Neural progenitor cell (in vitro differentiated cells): ENCODE measurements around the gene NDRG2. TPM values are rescaled to one million over a fixed set of nuclear protein-coding genes. Genes with fewer than 3 reads are reported as not detected.

Experiments
- DNase-seq: peaks from one replicate; pipeline ENCODE4 v3.0.0-alpha.2; 2016; ENCODE audit warnings: low spot score
- H2AFZ ChIP-seq: fragments of 200-600 bp; sonication (generic); replicated peaks from 2 replicates; pipeline ENCODE4 v1.6.1; 2016; ENCODE audit warnings: antibody characterized with exemption
- H3F3A ChIP-seq: fragments of 200-600 bp; sonication (generic); 2 replicates; pipeline ENCODE4 v1.6.1; 2016; ENCODE audit warnings: antibody characterized with exemption, low read depth
- H3K27ac ChIP-seq: fragments of 200-600 bp; sonication (generic); 2 replicates; pipeline ENCODE4 v1.5.1; 2016; ENCODE audit warnings: mild to moderate bottlenecking
- H3K27me3 ChIP-seq: fragments of 200-600 bp; sonication (generic); 2 replicates; pipeline ENCODE4 v1.6.1; 2016; ENCODE audit warnings: mild to moderate bottlenecking, moderate library complexity
- H3K36me3 ChIP-seq: fragments of 200-600 bp; sonication (generic); 2 replicates; pipeline ENCODE4 v1.5.1; 2016
- H3K4me1 ChIP-seq: fragments of 200-600 bp; sonication (generic); 2 replicates; pipeline ENCODE4 v1.6.1; 2016; ENCODE audit warnings: mixed run types
- H3K4me2 ChIP-seq: fragments of 200-600 bp; sonication (generic); 2 replicates; pipeline ENCODE4 v1.6.1; 2016
- H3K4me3 ChIP-seq: fragments of 200-600 bp; sonication (generic); 2 replicates; pipeline ENCODE4 v1.5.1; 2016
- H3K79me2 ChIP-seq: fragments of 200-600 bp; sonication (generic); 2 replicates; pipeline ENCODE4 v1.6.1; 2016; ENCODE audit warnings: low read depth
- H3K9ac ChIP-seq: fragments of 200-600 bp; sonication (generic); 2 replicates; pipeline ENCODE4 v1.6.1; 2016
- H3K9me3 ChIP-seq: fragments of 200-600 bp; sonication (generic); 2 replicates; pipeline ENCODE4 v1.5.1; 2016; ENCODE audit warnings: low read depth
- H4K20me1 ChIP-seq: fragments of 200-600 bp; sonication (generic); 2 replicates; pipeline ENCODE4 v1.6.1; 2016; ENCODE audit warnings: low read depth
- H3K27ac Mint-ChIP-seq: 3 replicates; pipeline ENCODE4 v1.8.0; 2021; ENCODE audit warnings: mixed read lengths
- H3K27me3 Mint-ChIP-seq: 2 replicates; pipeline ENCODE4 v1.8.0; 2022; ENCODE audit warnings: low read depth, mild to moderate bottlenecking, inconsistent platforms, moderate library complexity, mixed read lengths; ENCODE audit not compliant: insufficient read depth
- H3K36me3 Mint-ChIP-seq: 3 replicates; pipeline ENCODE4 v1.8.0; 2021; ENCODE audit warnings: mixed read lengths
- H3K4me1 Mint-ChIP-seq: 3 replicates; pipeline ENCODE4 v1.8.0; 2021; ENCODE audit warnings: mixed read lengths
- H3K4me3 Mint-ChIP-seq: 3 replicates; pipeline ENCODE4 v1.8.0; 2021; ENCODE audit warnings: mild to moderate bottlenecking, moderate library complexity, mixed read lengths
- H3K9me3 Mint-ChIP-seq: 3 replicates; pipeline ENCODE4 v1.8.0; 2020; ENCODE audit warnings: mixed read lengths
- CTCF ChIP-seq: fragments of 200-600 bp; sonication (generic); IDR thresholded peaks from 2 replicates; pipeline ENCODE4 v1.5.1; 2017; ENCODE audit warnings: antibody characterized with exemption, mild to moderate bottlenecking
- EZH2 ChIP-seq: fragments of 200-600 bp; sonication (generic); IDR thresholded peaks from 2 replicates; pipeline ENCODE4 v1.6.1; 2017; ENCODE audit warnings: antibody characterized with exemption, mild to moderate bottlenecking, moderate library complexity
- EZH2phosphoT487 ChIP-seq: fragments of 200-600 bp; sonication (generic); IDR thresholded peaks from 2 replicates; pipeline ENCODE4 v1.6.1; 2017; ENCODE audit warnings: antibody characterized with exemption
- total RNA-seq: library from RNA; depleted of rRNA; stranded (reverse); fragments of >200 nt; gene quantifications from 2 replicates; pipeline ENCODE4 v1.2.3, GENCODE V29; 2015; ENCODE audit warnings: low replicate concordance

NDRG2 gene
- total RNA-seq, 1 donor from 2014 or later, result 1.3 TPM

GRCh38 chr14:21054768-21055145, 29.9 kb upstream of the NDRG2 start:
- no peak for TF ChIP-seq EZH2phosphoT487
- TF ChIP-seq EZH2, result no peak
- TF ChIP-seq CTCF, result no peak
- Mint-ChIP-seq H3K9me3 (no peaks in the 10 kb centered on the region), H3K4me1 (peaks cover 13% of the 10 kb centered on the region), H3K27ac (no peak overlapping the region), H3K4me3 (no peak overlapping the region), H3K36me3 (no peaks in the 10 kb centered on the region), H3K27me3 (peaks cover 2% of the 10 kb centered on the region)
- Histone ChIP-seq H3K4me2 (no peak overlapping the region), H3K9ac (no peak overlapping the region), H3F3A (no peaks in the 10 kb centered on the region), H3K9me3 (no peaks in the 10 kb centered on the region), H3K4me3 (no peak overlapping the region), H4K20me1 (no peaks in the 10 kb centered on the region), H3K4me1 (no peaks in the 10 kb centered on the region), H3K36me3 (no peaks in the 10 kb centered on the region), H3K27ac (no peak overlapping the region), H2AFZ (no peak overlapping the region), H3K79me2 (no peaks in the 10 kb centered on the region), H3K27me3 (no peaks in the 10 kb centered on the region)
- DNase-seq, result no peak

GRCh38 chr14:21054123-21054767, 29.4 kb upstream of the NDRG2 start:
- H3K9me3 ChIP-seq, result no peaks in the 10 kb centered on the region
- TF ChIP-seq CTCF (no peak), EZH2 (no peak), EZH2phosphoT487 (no peak)
- no peaks in the 10 kb centered on the region for H3K9me3 Mint-ChIP-seq
- no peaks in the 10 kb centered on the region for H3K4me1 ChIP-seq
- no peaks in the 10 kb centered on the region for H3K36me3 Mint-ChIP-seq
- H3K4me3 ChIP-seq, result no peak overlapping the region
- H3K4me3 Mint-ChIP-seq, result no peak overlapping the region
- no peak overlapping the region for H3K4me2 ChIP-seq
- H3K27me3 ChIP-seq, result no peaks in the 10 kb centered on the region
- no peak overlapping the region for H3K27ac ChIP-seq
- H3K4me1 Mint-ChIP-seq, result peaks cover 13% of the 10 kb centered on the region
- no peak overlapping the region for H3K27ac Mint-ChIP-seq
- no peaks in the 10 kb centered on the region for H4K20me1 ChIP-seq
- H3K79me2 ChIP-seq, result no peaks in the 10 kb centered on the region
- no peaks in the 10 kb centered on the region for H3K36me3 ChIP-seq
- no peak for DNase-seq
- no peak overlapping the region for H3K9ac ChIP-seq
- H2AFZ ChIP-seq, result no peak overlapping the region
- no peaks in the 10 kb centered on the region for H3F3A ChIP-seq
- H3K27me3 Mint-ChIP-seq, result peaks cover 2% of the 10 kb centered on the region

DNA sequence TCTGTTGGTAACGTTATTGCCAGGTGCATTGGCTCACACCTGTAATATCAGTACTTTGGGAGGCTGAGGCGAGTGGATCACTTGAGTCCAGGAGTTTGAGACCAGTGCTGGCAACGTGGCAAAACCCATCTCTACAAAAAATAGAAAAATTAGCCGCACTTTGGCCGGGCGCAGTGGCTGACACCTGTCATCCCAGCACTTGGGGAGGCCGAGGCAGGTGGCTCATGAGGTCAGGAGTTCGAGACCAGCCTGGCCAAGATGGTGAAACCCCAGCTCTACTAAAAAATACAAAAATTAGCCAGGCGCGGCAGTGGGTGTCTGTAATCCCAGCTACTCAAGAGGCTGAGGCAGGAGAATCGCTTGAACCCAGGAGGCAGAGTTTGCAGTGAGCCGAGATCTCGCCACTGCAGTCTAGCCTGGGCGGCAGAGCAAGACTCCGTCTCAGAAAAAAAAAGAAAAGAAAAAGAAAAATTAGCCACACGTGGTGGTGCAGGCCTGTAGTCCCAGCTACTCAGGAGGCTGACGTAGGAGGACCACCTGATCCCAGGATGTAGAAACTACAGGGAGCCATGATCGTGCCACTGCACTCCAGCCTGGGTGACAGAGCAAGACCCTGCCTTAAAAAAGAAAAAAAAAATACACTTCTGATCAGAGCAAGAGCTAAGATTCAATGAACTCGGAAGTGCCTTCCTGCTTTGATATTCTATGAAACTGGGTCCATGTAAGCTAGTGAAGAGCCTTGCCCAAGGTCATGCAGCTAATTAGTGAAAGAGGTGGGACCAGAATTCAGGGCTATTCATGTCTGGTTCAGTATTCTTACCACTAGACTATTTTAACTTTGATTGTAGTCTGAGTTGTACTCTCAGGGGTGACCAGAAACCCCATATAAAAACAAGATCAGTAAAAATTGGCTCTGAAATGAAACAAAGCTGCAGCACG, 28.6 kb upstream of the NDRG2 start:
- no peak for TF ChIP-seq EZH2phosphoT487
- TF ChIP-seq CTCF, result no peak
- no peak for TF ChIP-seq EZH2
- Mint-ChIP-seq H3K4me1 (peaks cover 10% of the 10 kb centered on the region), H3K4me3 (no peak overlapping the region), H3K9me3 (no peaks in the 10 kb centered on the region), H3K36me3 (no peaks in the 10 kb centered on the region), H3K27me3 (peaks cover 2% of the 10 kb centered on the region), H3K27ac (no peak overlapping the region)
- no peaks in the 10 kb centered on the region for H3K9me3 ChIP-seq
- no peaks in the 10 kb centered on the region for H4K20me1 ChIP-seq
- H3K4me2 ChIP-seq, result no peak overlapping the region
- H3K4me3 ChIP-seq, result no peak overlapping the region
- no peak for DNase-seq
- no peak overlapping the region for H2AFZ ChIP-seq
- H3F3A ChIP-seq, result no peaks in the 10 kb centered on the region
- H3K9ac ChIP-seq, result no peak overlapping the region
- no peaks in the 10 kb centered on the region for H3K4me1 ChIP-seq
- H3K27ac ChIP-seq, result no peak overlapping the region
- no peaks in the 10 kb centered on the region for H3K36me3 ChIP-seq
- H3K79me2 ChIP-seq, result no peaks in the 10 kb centered on the region
- H3K27me3 ChIP-seq, result no peaks in the 10 kb centered on the region
